HFFc6 (cell line): ENCODE measurements around the gene CYSTM1. TPM values are rescaled to one million over a fixed set of nuclear protein-coding genes. Genes with fewer than 3 reads are reported as not detected.

Experiments
- DNase-seq: peaks from one replicate; pipeline ENCODE4 v3.0.0-alpha.2; 2018
- H3K27ac Mint-ChIP-seq: 2 replicates; pipeline ENCODE4 v1.8.0; 2020; ENCODE audit warnings: mild to moderate bottlenecking, mixed read lengths
- H3K27me3 Mint-ChIP-seq: 2 replicates; pipeline ENCODE4 v1.8.0; 2021; ENCODE audit warnings: mild to moderate bottlenecking, moderate library complexity, mixed read lengths; ENCODE audit not compliant: insufficient read depth
- H3K36me3 Mint-ChIP-seq: 2 replicates; pipeline ENCODE4 v1.8.0; 2021; ENCODE audit warnings: low read depth, mixed read lengths
- H3K4me1 Mint-ChIP-seq: 2 replicates; pipeline ENCODE4 v1.8.0; 2020; ENCODE audit warnings: low read depth, mixed read lengths
- H3K4me3 Mint-ChIP-seq: 2 replicates; pipeline ENCODE4 v1.8.0; 2020; ENCODE audit warnings: mild to moderate bottlenecking, moderate library complexity, mixed read lengths
- H3K9me3 Mint-ChIP-seq: 2 replicates; pipeline ENCODE4 v1.8.0; 2020; ENCODE audit warnings: mild to moderate bottlenecking, mixed read lengths
- CTCF ChIP-seq: fragments of 200-600 bp; sonication (generic); IDR thresholded peaks from 2 replicates; pipeline ENCODE4 v1.5.0; 2021; ENCODE audit warnings: antibody characterized with exemption, mild to moderate bottlenecking
- total RNA-seq, 6 experiments: library from RNA; stranded (reverse); fragmentation: NEBNext Ultra II Directional; extraction: Animal tissue kit (Norgen Biotek cat#: 25700); gene quantifications; 2 replicates in 1 of 6; 3 replicates in 5 of 6; pipeline ENCODE4 v1.2.3, GENCODE V29; 2021

Gene CYSTM1
- total RNA-seq, 6 experiments from 2014 or later: 11.6 to 16.7 (median 12.5) TPM

GRCh38 chr5:140249536-140249935 is 74.5 kb downstream of the CYSTM1 start:
- no peak for DNase-seq
- Mint-ChIP-seq H3K4me1 (peaks cover 32% of the 10 kb centered on the region), H3K4me3 (no peak overlapping the region), H3K9me3 (no peaks in the 10 kb centered on the region), H3K27me3 (no peaks in the 10 kb centered on the region), H3K36me3 (peaks cover 15% of the 10 kb centered on the region), H3K27ac (peak overlapping the region; percentile 48)
- TF ChIP-seq CTCF: no peak

DNA sequence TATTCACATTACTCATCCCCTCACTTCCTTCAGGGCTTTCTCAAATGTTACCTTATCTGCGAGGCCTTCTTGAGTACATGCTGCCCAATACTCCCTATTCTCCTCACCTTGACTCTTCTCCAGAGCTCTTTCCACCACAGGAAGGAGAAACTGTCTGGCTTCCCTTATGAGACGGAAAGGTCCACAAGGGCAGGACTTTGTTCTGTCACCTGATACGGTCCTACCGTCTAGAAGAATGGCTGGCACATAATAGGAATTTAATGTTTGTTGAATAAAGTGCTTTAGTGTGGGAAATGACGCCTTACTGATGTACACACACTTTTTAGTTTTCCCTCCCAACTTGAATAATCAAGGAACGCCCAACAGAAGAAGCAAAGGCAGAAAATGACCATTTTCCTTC is 75.4 kb downstream of the CYSTM1 start:
- Mint-ChIP-seq H3K9me3 (no peaks in the 10 kb centered on the region), H3K4me1 (peaks cover 24% of the 10 kb centered on the region), H3K27ac (peak overlapping the region; percentile 99), H3K36me3 (peaks cover 15% of the 10 kb centered on the region), H3K4me3 (no peak overlapping the region; the same call in 1 of the 2 replicates), H3K27me3 (no peaks in the 10 kb centered on the region)
- no peak for DNase-seq
- TF ChIP-seq CTCF: no peak

DNA sequence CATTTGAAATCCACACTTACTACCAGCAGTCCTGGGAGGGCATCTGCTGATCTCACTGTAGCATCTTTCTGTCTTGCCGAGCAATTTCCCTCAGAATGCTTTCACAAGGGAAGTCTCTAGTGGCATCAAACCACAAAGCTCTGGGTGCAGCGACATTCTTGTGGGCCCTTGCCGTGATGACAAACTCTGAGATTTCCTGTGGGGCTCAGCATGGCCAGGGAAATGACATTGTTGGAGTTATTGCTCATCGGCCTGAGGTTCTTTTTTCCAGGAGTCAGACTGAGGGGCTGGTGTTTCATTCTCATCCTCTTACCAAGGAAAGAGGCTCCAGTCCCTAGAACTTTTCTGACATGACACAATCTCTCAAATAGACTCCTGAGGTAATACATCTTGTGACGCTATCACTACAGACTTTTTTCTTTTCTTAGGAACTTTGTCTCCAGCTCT is 76.6 kb downstream of the CYSTM1 start:
- no peak for TF ChIP-seq CTCF
- H3K36me3 Mint-ChIP-seq: peaks cover 15% of the 10 kb centered on the region
- peak overlapping the region; percentile 60 for H3K4me3 Mint-ChIP-seq
- H3K27me3 Mint-ChIP-seq: no peaks in the 10 kb centered on the region
- H3K4me1 Mint-ChIP-seq: peaks cover 12% of the 10 kb centered on the region
- peak overlapping the region; percentile 99 for H3K27ac Mint-ChIP-seq
- no peaks in the 10 kb centered on the region for H3K9me3 Mint-ChIP-seq
- DNase-seq: peak; percentile 98

DNA sequence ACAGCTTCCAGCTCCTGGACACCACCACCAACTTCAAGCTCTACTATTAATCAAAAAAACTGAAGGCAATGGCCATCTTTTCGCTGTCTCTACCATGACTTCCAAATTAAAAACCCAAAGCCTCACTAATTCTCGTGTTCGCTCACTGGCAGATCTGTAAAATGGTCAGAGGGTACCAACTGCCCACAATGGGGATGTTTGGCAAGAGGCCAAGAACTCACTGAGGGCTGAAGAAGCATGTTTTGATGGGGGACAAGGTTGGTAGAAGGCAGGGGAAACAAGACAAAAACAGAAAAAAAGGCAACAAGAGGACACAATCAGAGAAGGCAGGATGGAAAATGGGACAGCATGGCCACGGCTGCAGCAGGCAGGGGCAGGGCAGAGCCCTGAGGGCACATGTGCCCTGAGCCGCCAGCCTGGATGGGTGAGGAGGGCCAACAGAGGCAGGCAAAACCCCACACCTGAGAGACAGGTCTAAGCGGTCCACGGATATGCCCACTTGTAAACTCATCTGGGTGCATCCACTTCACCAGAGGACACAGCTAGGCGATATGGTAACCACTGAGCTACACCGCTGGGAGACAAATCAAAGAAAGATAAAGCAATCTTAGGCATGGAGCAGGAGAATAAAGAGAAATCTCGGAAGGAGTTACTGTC is 77.6 kb downstream of the CYSTM1 start:
- no peak for TF ChIP-seq CTCF
- Mint-ChIP-seq H3K36me3 (peaks cover 20% of the 10 kb centered on the region), H3K4me3 (peak overlapping the region; percentile 60), H3K27ac (peak overlapping the region; percentile 99), H3K4me1 (peaks cover 1% of the 10 kb centered on the region), H3K9me3 (no peaks in the 10 kb centered on the region), H3K27me3 (no peaks in the 10 kb centered on the region)
- DNase-seq: no peak

GRCh38 chr5:140253985-140254384 is 79.0 kb downstream of the CYSTM1 start:
- H3K27ac Mint-ChIP-seq: no peak overlapping the region
- no peaks in the 10 kb centered on the region for H3K9me3 Mint-ChIP-seq
- no peaks in the 10 kb centered on the region; the same call in 1 of the 2 replicates for H3K4me1 Mint-ChIP-seq
- DNase-seq: no peak
- peaks cover 26% of the 10 kb centered on the region for H3K36me3 Mint-ChIP-seq
- TF ChIP-seq CTCF: no peak
- H3K4me3 Mint-ChIP-seq: no peak overlapping the region
- no peaks in the 10 kb centered on the region for H3K27me3 Mint-ChIP-seq
